Panc1 (cell line): Measurements from ENCODE around the gene SLX9.

Experiments used
- POLR2AphosphoS5 ChIP-seq: IDR thresholded peaks from 2 replicates; pipeline ENCODE4 v1.6.1; 2012; ENCODE audit warnings: mild to moderate bottlenecking, low read depth, low read length, moderate library complexity
- TF ChIP-seq, protein P1 (sequence below): fragments of 450-650 bp; IDR thresholded peaks from 2 replicates; pipeline ENCODE4 v1.5.1; 2017; ENCODE audit warnings: mild to moderate bottlenecking
- TF ChIP-seq, protein P2 (sequence below), 2 experiments: IDR thresholded peaks; 2 replicates each; pipeline ENCODE4 v1.6.1; 2011 to 2012; ENCODE audit warnings: low read depth in 2 of 2, control low read depth in 1 of 2, low read length in 1 of 2, mild to moderate bottlenecking in 1 of 2, moderate library complexity in 1 of 2; ENCODE audit not compliant: insufficient read depth in 1 of 2

DNA sequence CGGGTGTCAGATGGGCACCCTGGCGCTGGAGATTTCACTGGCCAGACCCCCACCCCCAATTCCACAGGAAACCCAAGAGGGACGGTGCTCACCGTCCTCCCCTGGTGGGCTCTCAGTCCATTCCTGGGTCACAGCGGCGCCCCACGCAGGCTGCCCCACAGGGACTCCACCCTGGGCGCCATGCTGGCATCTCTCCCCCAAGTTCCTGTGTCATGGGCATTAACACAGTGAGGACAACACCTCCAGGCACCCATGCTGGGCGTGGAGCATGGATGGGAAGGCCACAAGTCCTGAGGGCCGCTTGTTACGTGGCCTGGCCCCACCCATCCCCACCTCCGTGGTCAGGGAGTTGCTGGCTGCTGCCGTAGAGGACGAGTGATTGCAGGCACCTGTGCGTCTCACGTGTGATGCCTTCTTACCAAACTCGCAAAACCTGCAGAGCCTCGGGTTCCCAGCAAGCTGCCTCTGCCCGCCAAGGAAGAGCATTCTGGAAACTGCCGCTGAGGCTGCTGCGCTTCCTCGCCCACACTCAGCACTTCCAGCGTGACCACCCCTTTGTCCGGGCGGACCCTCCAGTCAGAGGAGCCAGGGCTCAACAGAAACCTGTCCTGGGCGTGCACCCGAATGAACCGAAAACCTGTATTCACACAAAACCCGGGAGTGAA is 60.3 kb downstream of the SLX9 start:
- no peak for TF ChIP-seq POLR2AphosphoS5
- TF ChIP-seq, protein P1, sequence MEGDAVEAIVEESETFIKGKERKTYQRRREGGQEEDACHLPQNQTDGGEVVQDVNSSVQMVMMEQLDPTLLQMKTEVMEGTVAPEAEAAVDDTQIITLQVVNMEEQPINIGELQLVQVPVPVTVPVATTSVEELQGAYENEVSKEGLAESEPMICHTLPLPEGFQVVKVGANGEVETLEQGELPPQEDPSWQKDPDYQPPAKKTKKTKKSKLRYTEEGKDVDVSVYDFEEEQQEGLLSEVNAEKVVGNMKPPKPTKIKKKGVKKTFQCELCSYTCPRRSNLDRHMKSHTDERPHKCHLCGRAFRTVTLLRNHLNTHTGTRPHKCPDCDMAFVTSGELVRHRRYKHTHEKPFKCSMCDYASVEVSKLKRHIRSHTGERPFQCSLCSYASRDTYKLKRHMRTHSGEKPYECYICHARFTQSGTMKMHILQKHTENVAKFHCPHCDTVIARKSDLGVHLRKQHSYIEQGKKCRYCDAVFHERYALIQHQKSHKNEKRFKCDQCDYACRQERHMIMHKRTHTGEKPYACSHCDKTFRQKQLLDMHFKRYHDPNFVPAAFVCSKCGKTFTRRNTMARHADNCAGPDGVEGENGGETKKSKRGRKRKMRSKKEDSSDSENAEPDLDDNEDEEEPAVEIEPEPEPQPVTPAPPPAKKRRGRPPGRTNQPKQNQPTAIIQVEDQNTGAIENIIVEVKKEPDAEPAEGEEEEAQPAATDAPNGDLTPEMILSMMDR = no peak
- TF ChIP-seq, protein P2, sequence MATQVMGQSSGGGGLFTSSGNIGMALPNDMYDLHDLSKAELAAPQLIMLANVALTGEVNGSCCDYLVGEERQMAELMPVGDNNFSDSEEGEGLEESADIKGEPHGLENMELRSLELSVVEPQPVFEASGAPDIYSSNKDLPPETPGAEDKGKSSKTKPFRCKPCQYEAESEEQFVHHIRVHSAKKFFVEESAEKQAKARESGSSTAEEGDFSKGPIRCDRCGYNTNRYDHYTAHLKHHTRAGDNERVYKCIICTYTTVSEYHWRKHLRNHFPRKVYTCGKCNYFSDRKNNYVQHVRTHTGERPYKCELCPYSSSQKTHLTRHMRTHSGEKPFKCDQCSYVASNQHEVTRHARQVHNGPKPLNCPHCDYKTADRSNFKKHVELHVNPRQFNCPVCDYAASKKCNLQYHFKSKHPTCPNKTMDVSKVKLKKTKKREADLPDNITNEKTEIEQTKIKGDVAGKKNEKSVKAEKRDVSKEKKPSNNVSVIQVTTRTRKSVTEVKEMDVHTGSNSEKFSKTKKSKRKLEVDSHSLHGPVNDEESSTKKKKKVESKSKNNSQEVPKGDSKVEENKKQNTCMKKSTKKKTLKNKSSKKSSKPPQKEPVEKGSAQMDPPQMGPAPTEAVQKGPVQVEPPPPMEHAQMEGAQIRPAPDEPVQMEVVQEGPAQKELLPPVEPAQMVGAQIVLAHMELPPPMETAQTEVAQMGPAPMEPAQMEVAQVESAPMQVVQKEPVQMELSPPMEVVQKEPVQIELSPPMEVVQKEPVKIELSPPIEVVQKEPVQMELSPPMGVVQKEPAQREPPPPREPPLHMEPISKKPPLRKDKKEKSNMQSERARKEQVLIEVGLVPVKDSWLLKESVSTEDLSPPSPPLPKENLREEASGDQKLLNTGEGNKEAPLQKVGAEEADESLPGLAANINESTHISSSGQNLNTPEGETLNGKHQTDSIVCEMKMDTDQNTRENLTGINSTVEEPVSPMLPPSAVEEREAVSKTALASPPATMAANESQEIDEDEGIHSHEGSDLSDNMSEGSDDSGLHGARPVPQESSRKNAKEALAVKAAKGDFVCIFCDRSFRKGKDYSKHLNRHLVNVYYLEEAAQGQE (IDR thresholded peaks at IDR 0.05; ENCODE audit: insufficient read depth in 1 of 2, low read depth in 2 of 2, low read length in 1 of 2) = no peak
